HepG2 (cell line): ENCODE results near the gene DNAH8. TPM values are rescaled to one million over a fixed set of nuclear protein-coding genes. Genes with fewer than 3 reads are reported as not detected.

Experiments used
- ATAC-seq: fragments of 200-7000 bp; cut with Tn5 transposase; 3 replicates; pipeline ENCODE4 v1.9.1; 2020; ENCODE audit warnings: mild to moderate bottlenecking, moderate library complexity
- BruUV-seq: library from RNA; stranded (reverse); fragments of 400-500 nt; replicated peaks from 2 replicates; lab custom pipeline; 2021; lab: Mats Ljungman, UMichigan
- CTCF ChIA-PET: fragments of 300-600 bp; formaldehyde crosslinking; extraction: SDS; loops from one replicate; lab custom pipeline; 2021; ENCODE audit warnings: low total read pairs, inconsistent platforms, low intra/inter-chr PET ratio; lab: Yijun Ruan, JAX
- POLR2A ChIA-PET: fragments of 350-600 bp; sonication (Branson Sonifier 250); formaldehyde crosslinking; loops from one replicate; lab custom pipeline; 2020; ENCODE audit warnings: antibody characterized with exemption, inconsistent platforms; lab: Yijun Ruan, JAX
- DNase-seq: peaks from one replicate; pipeline ENCODE4 v3.0.0-alpha.2; 2015; ENCODE audit warnings: low spot score
- FAIRE-seq: peaks from 3 replicates; lab custom pipeline; 2011; peaks lifted over from hg19 to GRCh38; lab: Jason Lieb, UNC
- H2AFZ ChIP-seq: one replicate; pipeline ENCODE4 v1.6.1; 2011; ENCODE audit warnings: low read length, inconsistent platforms
- H3K27ac ChIP-seq: fragments of 300-600 bp; 3 replicates; pipeline ENCODE4 v1.8.0; 2011; ENCODE audit warnings: mixed run types, mild to moderate bottlenecking, mixed read lengths, low read length, inconsistent platforms; ENCODE audit not compliant: insufficient read depth; ENCODE audit errors: extremely low read length
- H3K27me3 ChIP-seq, 2 experiments: fragments of 200-600 bp in 1 of 2; 2 replicates in 1 of 2; 3 replicates in 1 of 2; pipeline versions ENCODE4 v1.6.0 to v1.8.0; 2011; ENCODE audit warnings: low read length in 2 of 2, mild to moderate bottlenecking in 2 of 2, moderate library complexity in 2 of 2, inconsistent platforms in 1 of 2; ENCODE audit not compliant: insufficient read depth in 2 of 2, control insufficient read depth in 1 of 2
- H3K36me3 ChIP-seq, 2 experiments: fragments of 200-600 bp in 1 of 2; replicated peaks in 1 of 2; 2 replicates in 1 of 2; 3 replicates in 1 of 2; pipeline versions ENCODE4 v1.5.1 to v1.8.0; 2011; ENCODE audit warnings: low read length in 2 of 2, inconsistent platforms in 1 of 2; ENCODE audit not compliant: insufficient read depth in 2 of 2, control insufficient read depth in 1 of 2
- H3K4me1 ChIP-seq: 2 replicates; pipeline ENCODE4 v1.5.1; 2012; ENCODE audit warnings: low read length, inconsistent platforms; ENCODE audit not compliant: insufficient read depth
- H3K4me2 ChIP-seq: 2 replicates; pipeline ENCODE4 v1.6.0; 2011; ENCODE audit warnings: low read depth, low read length, inconsistent platforms
- H3K4me3 ChIP-seq, 3 experiments: fragments of 200-600 bp in 1 of 3; sonication (generic), shearing (Covaris generic) in 1 of 3; replicated peaks in 1 of 3; 2 replicates each; pipeline ENCODE4 v1.5.1; 2011 to 2016; ENCODE audit warnings: low read length in 3 of 3, inconsistent platforms in 2 of 3, low read depth in 2 of 3, mild to moderate bottlenecking in 2 of 3, control low read depth in 1 of 3, mixed read lengths in 1 of 3; ENCODE audit not compliant: insufficient read depth in 1 of 3
- H3K79me2 ChIP-seq: one replicate; pipeline ENCODE4 v1.6.1; 2011; ENCODE audit warnings: low read length, inconsistent platforms; ENCODE audit not compliant: insufficient read depth
- H3K9ac ChIP-seq: 2 replicates; pipeline ENCODE4 v1.6.0; 2011; ENCODE audit warnings: mild to moderate bottlenecking, low read depth, low read length, inconsistent platforms; ENCODE audit not compliant: insufficient read depth
- H3K9me3 ChIP-seq: 2 replicates; pipeline ENCODE4 v1.5.1; 2012; ENCODE audit warnings: mild to moderate bottlenecking, low read length
- H4K20me1 ChIP-seq: 2 replicates; pipeline ENCODE4 v1.6.0; 2011; ENCODE audit warnings: inconsistent platforms, mild to moderate bottlenecking, low read length, moderate library complexity; ENCODE audit not compliant: insufficient read depth
- ATF7 ChIP-seq, 2 experiments: fragments of 450-650 bp in 1 of 2; sonication (generic) in 1 of 2; formaldehyde crosslinking in 1 of 2; IDR thresholded peaks; 2 replicates each; pipeline versions ENCODE4 v1.4.0 to v1.6.1; 2016 to 2020; ENCODE audit warnings: antibody characterized with exemption in 1 of 2, mild to moderate bottlenecking in 1 of 2, missing genetic modification reagents in 1 of 2
- CEBPB ChIP-seq: IDR thresholded peaks from 2 replicates; pipeline ENCODE4 v1.6.1; 2011; ENCODE audit warnings: low read depth, low read length, improper control_type of control experiment, borderline replicate concordance
- CREB1 ChIP-seq, 2 experiments: fragments of 450-650 bp in 1 of 2; IDR thresholded peaks; 2 replicates each; pipeline ENCODE4 v1.6.1; 2016 to 2017; ENCODE audit warnings: control low read depth in 1 of 2, mild to moderate bottlenecking in 1 of 2, missing compliant biosample characterization in 1 of 2, missing genetic modification characterization in 1 of 2
- PATZ1 ChIP-seq: sonication (generic); formaldehyde crosslinking; IDR thresholded peaks from 2 replicates; pipeline ENCODE4 v1.4.0; 2020; ENCODE audit warnings: missing genetic modification reagents
- PRDM10 ChIP-seq: sonication (generic); formaldehyde crosslinking; IDR thresholded peaks from 2 replicates; pipeline ENCODE4 v1.4.0; 2020; ENCODE audit warnings: low read depth, missing genetic modification reagents
- WGBS: methylation state at CpG from one replicate; pipeline ENCODE4 v1.1.6; 2017; ENCODE audit warnings: low lambda C conversion rate; 5-methylcytosine and 5-hydroxymethylcytosine counted together
- in situ Hi-C: cut with HindIII; loops from 2 replicates; pipeline ENCODE4 v1.10.0; 2017; ENCODE audit warnings: low pct_unique_long_range_greater_than_20kb; ENCODE audit not compliant: extremely low pct_ligation_motif_present
- intact Hi-C: fragments of 100-400 bp; cut with micrococcal nuclease; formaldehyde crosslinking; loops from one replicate; pipeline ENCODE4 v1.10.0; 2022; ENCODE audit not compliant: unreplicated experiment
- polyA plus RNA-seq, 8 experiments: library from polyadenylated mRNA; depleted of rRNA in 3 of 8; stranded (reverse) in 7 of 8; unstranded in 1 of 8; fragments of >200 nt; fragmentation: Illumina TruSeq in 4 of 8; extraction: Trizol in 4 of 8; gene quantifications; 2 replicates each; pipeline versions ENCODE4 v1.2.1 to v1.2.3, GENCODE V29; 2011 to 2016; ENCODE audit warnings: low read depth in 4 of 8, missing spikeins in 1 of 8, mixed read lengths in 1 of 8; ENCODE audit not compliant: insufficient read depth in 1 of 8
- total RNA-seq, 5 experiments: library from RNA; depleted of rRNA; stranded (reverse); fragments of >200 nt; fragmentation: Illumina TruSeq; extraction: Trizol; gene quantifications; 2 replicates each; pipeline ENCODE4 v1.2.3, GENCODE V29; 2016; ENCODE audit warnings: low read depth in 1 of 5

Gene DNAH8
- total and polyA plus RNA-seq, 2 of the 13 experiments (the other 11 are each of a cell fraction or from before 2014, with no cell fraction given), result not detected

GRCh38 chr6:39017547-39017880, 302.4 kb downstream of the DNAH8 start (continued):
- TF ChIP-seq PATZ1 (CRISPR knock-in tag) (no peak), PRDM10 (CRISPR knock-in tag) (no peak)
- TF ChIP-seq, all 625 proteins: peak for 0

GRCh38 chr6:39018103-39018502, 303.0 kb downstream of the DNAH8 start:
- Histone ChIP-seq H2AFZ (no peak overlapping the region), H3K27ac (no peak overlapping the region), H3K27me3 (no peaks in the 10 kb centered on the region; a peak in 1 of 5 replicates), H3K4me2 (no peak overlapping the region), H3K36me3 (no peaks in the 10 kb centered on the region), H3K79me2 (no peaks in the 10 kb centered on the region), H3K9me3 (no peaks in the 10 kb centered on the region), H3K9ac (no peak overlapping the region), H4K20me1 (no peaks in the 10 kb centered on the region), H3K4me3 (no peak overlapping the region), H3K4me1 (no peaks in the 10 kb centered on the region)
- 19% methylated on average over 5 of the region's 5 CpGs for WGBS
- FAIRE-seq, result no peak
- DNase-seq, result no peak
- ChIA-PET POLR2A (no interaction called here), CTCF (no interaction called here)
- in situ Hi-C loops, result no loop called here
- intact Hi-C loops, result no loop called here
- TF ChIP-seq ATF7 (IDR thresholded peaks at IDR 0.05) (peak; percentile 89), ATF7 (CRISPR knock-in tag; IDR thresholded peaks at IDR 0.05) (no peak), CEBPB (no peak), CREB1 (IDR thresholded peaks at IDR 0.05) (0 out of 2 replicates have a peak, but pooled peaks have one; percentile 23), CREB1 (CRISPR knock-in tag; IDR thresholded peaks at IDR 0.05) (no peak)
- no TSS peak for BruUV-seq
- ATAC-seq, result no peak
